H54 (cell line): ENCODE results near the gene RAB11FIP3.

ENCODE experiments used
- DNase-seq: peaks from one replicate; pipeline ENCODE4 v3.0.0; 2011; ENCODE audit warnings: low spot score, mixed read lengths; ENCODE audit not compliant: insufficient read length
- FAIRE-seq: peaks from 3 replicates; lab custom pipeline; 2011; peaks lifted over from hg19 to GRCh38; lab: Jason Lieb, UNC
- POLR2A ChIP-seq: IDR thresholded peaks from 2 replicates; pipeline ENCODE4 v1.6.1; 2011; ENCODE audit warnings: low read depth, mild to moderate bottlenecking, low read length

The RAB11FIP3 gene

GRCh38 chr16:425740-426114 is 278 bp downstream of the RAB11FIP3 start:
- no peak for DNase-seq
- no peak for TF ChIP-seq POLR2A

DNA sequence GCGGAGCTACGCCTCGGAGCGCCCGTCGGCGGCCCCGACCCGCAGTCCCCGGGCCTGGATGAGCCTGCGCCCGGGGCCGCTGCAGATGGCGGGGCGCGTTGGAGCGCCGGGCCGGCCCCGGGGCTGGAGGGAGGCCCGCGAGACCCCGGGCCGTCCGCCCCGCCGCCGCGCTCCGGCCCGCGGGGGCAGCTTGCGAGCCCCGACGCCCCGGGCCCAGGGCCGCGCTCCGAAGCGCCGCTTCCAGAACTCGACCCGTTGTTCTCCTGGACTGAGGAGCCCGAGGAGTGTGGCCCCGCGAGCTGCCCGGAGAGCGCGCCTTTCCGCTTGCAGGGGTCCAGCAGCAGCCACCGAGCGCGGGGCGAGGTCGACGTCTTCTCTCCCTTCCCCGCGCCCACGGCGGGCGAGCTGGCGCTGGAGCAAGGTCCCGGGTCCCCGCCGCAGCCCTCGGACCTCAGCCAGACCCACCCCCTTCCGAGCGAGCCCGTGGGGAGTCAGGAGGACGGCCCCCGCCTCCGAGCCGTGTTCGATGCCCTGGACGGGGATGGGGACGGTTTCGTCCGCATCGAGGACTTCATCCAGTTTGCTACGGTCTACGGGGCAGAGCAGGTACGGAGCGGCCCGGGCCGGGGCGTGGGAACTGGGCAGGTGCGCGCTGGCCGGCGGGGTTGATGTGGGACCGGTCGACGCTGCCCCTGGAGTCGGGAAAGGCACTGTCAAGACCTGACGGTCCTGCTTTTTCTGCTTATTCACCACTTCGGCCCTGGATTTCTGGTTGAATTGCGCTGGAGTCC is 861 bp downstream of the RAB11FIP3 start:
- no peak for FAIRE-seq
- no peak for DNase-seq
- no peak for TF ChIP-seq POLR2A

More at GRCh38 chr16:425740-426114, 278 bp downstream of the RAB11FIP3 start:
- FAIRE-seq, result no peak

- DNase-seq (no peak), FAIRE-seq (no peak)
- TF ChIP-seq POLR2A, result no peak
Observed at GRCh38 chr16:426906-427249, 1.4 kb downstream of the RAB11FIP3 start.

GRCh38 chr16:427250-427649 is 1.8 kb downstream of the RAB11FIP3 start:
- FAIRE-seq, result no peak
- TF ChIP-seq POLR2A, result no peak
- DNase-seq, result no peak

GRCh38 chr16:430904-431303 is 5.5 kb downstream of the RAB11FIP3 start:
- DNase-seq (no peak), FAIRE-seq (no peak)
- TF ChIP-seq POLR2A, result no peak

GRCh38 chr16:440627-441026 is 15.2 kb downstream of the RAB11FIP3 start:
- no peak for TF ChIP-seq POLR2A
- DNase-seq (no peak), FAIRE-seq (no peak)

- FAIRE-seq (no peak), DNase-seq (no peak)
- TF ChIP-seq POLR2A, result no peak
Observed at GRCh38 chr16:441447-441846, 16.0 kb downstream of the RAB11FIP3 start.

GRCh38 chr16:442976-443375 is 17.5 kb downstream of the RAB11FIP3 start:
- no peak for FAIRE-seq

GRCh38 chr16:444027-444426 is 18.6 kb downstream of the RAB11FIP3 start:
- no peak for FAIRE-seq
- TF ChIP-seq POLR2A, result no peak
- DNase-seq, result no peak

More at GRCh38 chr16:442976-443375, 17.5 kb downstream of the RAB11FIP3 start:
- TF ChIP-seq POLR2A, result no peak
- DNase-seq, result no peak

DNA sequence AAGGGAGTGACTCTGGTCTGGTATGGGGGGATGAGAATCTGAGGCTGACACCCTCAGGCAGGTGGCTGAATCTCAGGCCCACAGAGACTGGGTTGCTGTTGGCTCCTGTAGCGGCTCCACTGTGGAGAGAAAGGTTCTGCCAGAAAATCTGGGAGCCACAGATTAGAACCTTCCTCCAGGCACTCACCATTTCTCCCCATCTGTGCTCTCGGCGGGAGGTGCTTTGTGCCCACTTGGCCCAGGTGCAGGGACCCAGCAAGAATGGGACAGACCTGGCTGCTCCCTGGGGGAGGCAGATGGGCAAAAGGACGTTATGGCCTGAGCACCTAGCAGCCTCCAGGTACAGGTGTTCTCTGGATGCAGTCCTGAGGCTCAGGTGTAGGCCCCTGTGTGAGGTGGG is 20.1 kb downstream of the RAB11FIP3 start:
- no peak for FAIRE-seq
- no peak for DNase-seq
- TF ChIP-seq POLR2A, result no peak

- DNase-seq (no peak), FAIRE-seq (no peak)
- no peak for TF ChIP-seq POLR2A
Observed at GRCh38 chr16:450385-450784, 24.9 kb downstream of the RAB11FIP3 start.

- no peak for DNase-seq
- FAIRE-seq, result no peak
- TF ChIP-seq POLR2A, result no peak
Observed at GRCh38 chr16:450785-451512, 25.5 kb downstream of the RAB11FIP3 start.

DNA sequence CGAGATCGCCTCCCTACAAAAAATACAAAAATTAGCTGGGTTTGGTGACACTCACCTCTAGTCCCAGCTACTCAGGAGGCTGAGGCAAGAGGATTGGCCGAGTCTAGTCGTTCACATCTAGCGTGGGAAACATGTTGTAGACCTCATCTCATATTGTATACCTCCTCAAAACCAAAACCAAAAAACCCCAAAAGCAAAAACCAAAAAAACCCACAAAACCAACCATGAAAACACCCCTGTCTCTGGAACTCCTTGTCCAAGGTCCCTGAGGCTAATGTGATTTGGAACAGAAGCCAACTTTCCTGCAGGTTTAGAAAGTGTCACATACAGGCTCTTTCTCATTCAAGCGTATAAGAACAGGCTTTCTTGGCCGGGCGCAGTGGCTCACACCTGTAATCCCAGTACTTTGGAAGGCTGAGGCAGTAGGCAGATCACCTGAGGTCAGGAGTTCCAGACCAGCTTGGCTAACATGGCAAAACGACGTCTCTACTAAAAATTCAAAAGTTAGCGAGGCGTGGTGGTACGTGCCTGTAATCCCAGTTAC is 29.0 kb downstream of the RAB11FIP3 start:
- no peak for FAIRE-seq
- no peak for DNase-seq
- no peak for TF ChIP-seq POLR2A

GRCh38 chr16:455453-455852 is 30.0 kb downstream of the RAB11FIP3 start:
- FAIRE-seq, result no peak
- no peak for TF ChIP-seq POLR2A
- DNase-seq, result no peak
